Left ventricle myocardium inferior (tissue), 1 donor: ENCODE results near the gene ABCB6. TPM values are rescaled to one million over a fixed set of nuclear protein-coding genes. Genes with fewer than 3 reads are reported as not detected.

Experiments
- DNase-seq: peaks from one replicate; pipeline ENCODE4 v3.0.0-alpha.2; 2020
- H3K27ac ChIP-seq: fragments of 200-600 bp; replicated peaks from 2 replicates; pipeline ENCODE4 v1.8.0; 2021
- H3K27me3 ChIP-seq: fragments of 200-600 bp; 2 replicates; pipeline ENCODE4 v1.8.0; 2021; ENCODE audit warnings: low read depth
- H3K36me3 ChIP-seq: fragments of 200-600 bp; 2 replicates; pipeline ENCODE4 v1.8.0; 2021
- H3K4me1 ChIP-seq: fragments of 200-600 bp; 2 replicates; pipeline ENCODE4 v1.8.0; 2021
- H3K4me3 ChIP-seq: fragments of 200-600 bp; 2 replicates; pipeline ENCODE4 v1.8.0; 2021; ENCODE audit warnings: mild to moderate bottlenecking, moderate library complexity
- H3K9me3 ChIP-seq: fragments of 200-600 bp; replicated peaks from 2 replicates; pipeline ENCODE4 v1.8.0; 2021
- CTCF ChIP-seq: fragments of 200-600 bp; IDR thresholded peaks from 2 replicates; pipeline ENCODE4 v1.8.0; 2021; ENCODE audit warnings: antibody characterized with exemption, mild to moderate bottlenecking, borderline replicate concordance
- intact Hi-C: fragments of 100-400 bp; cut with micrococcal nuclease; formaldehyde crosslinking; loops from one replicate; pipeline ENCODE4 v1.11.0; 2022
- total RNA-seq: library from RNA; stranded (reverse); fragmentation: NEBNext Ultra II Directional; extraction: Animal tissue kit (Norgen Biotek cat#: 25700); gene quantifications from one replicate; pipeline ENCODE4 v1.2.1, GENCODE V29; 2021
- donor health status: DM: no; HTN: yes; CAD: no; lungs with severe emphysema.

ABCB6 gene
- total RNA-seq, 1 donor from 2014 or later = 21.5 TPM

GRCh38 chr2:219254590-219255201 lies 35.9 kb upstream of the ABCB6 start:
- H3K4me3 ChIP-seq = peak overlapping the region; percentile 85
- peaks cover 51% of the 10 kb centered on the region for H3K4me1 ChIP-seq
- peaks cover 19% of the 10 kb centered on the region for H3K36me3 ChIP-seq
- intact Hi-C loops = no loop called here
- no peak for TF ChIP-seq CTCF
- no peaks in the 10 kb centered on the region for H3K9me3 ChIP-seq
- DNase-seq = no peak
- peak overlapping the region; percentile 87 for H3K27ac ChIP-seq
- H3K27me3 ChIP-seq = peaks cover 35% of the 10 kb centered on the region

GRCh38 chr2:219253753-219254589 lies 35.2 kb upstream of the ABCB6 start, which contains the start of gene TUBA4A:
Gene TUBA4A (minus strand): TSS chr2:219253918. CDS start chr2:219253858, 60 bp downstream.
- Histone ChIP-seq H3K27ac (peak within 1 kb of the TSS; percentile 87), H3K27me3 (peaks cover 29% of the 10 kb centered on the region), H3K9me3 (no peaks in the 10 kb centered on the region), H3K4me3 (peak within 1 kb of the TSS; percentile 85), H3K4me1 (peaks cover 59% of the 10 kb centered on the region), H3K36me3 (peaks cover 19% of the 10 kb centered on the region)
- DNase-seq = peak; percentile 86
- intact Hi-C loops = no loop called here
- TF ChIP-seq CTCF = peak; percentile 42

GRCh38 chr2:219252900-219253752 lies 34.4 kb upstream of the ABCB6 start, which contains the start of gene TUBA4B:
Gene TUBA4B (plus strand): TSS chr2:219253243. CDS start chr2:219253408, 165 bp downstream.
- H3K4me3 ChIP-seq = peak within 1 kb of the TSS; percentile 85
- TF ChIP-seq CTCF = no peak
- DNase-seq = no peak
- intact Hi-C loops = no loop called here
- peaks cover 22% of the 10 kb centered on the region for H3K36me3 ChIP-seq
- H3K9me3 ChIP-seq = no peaks in the 10 kb centered on the region
- peaks cover 24% of the 10 kb centered on the region for H3K27me3 ChIP-seq
- H3K4me1 ChIP-seq = peaks cover 67% of the 10 kb centered on the region
- H3K27ac ChIP-seq = peak within 1 kb of the TSS; percentile 87

GRCh38 chr2:219252570-219252899 lies 33.8 kb upstream of the ABCB6 start:
- H3K4me1 ChIP-seq = peaks cover 70% of the 10 kb centered on the region
- intact Hi-C loops = no loop called here
- H3K27ac ChIP-seq = peak overlapping the region; percentile 87
- peaks cover 28% of the 10 kb centered on the region for H3K36me3 ChIP-seq
- peak overlapping the region; percentile 85 for H3K4me3 ChIP-seq
- H3K27me3 ChIP-seq = peaks cover 19% of the 10 kb centered on the region
- no peak for TF ChIP-seq CTCF
- no peak for DNase-seq
- no peaks in the 10 kb centered on the region for H3K9me3 ChIP-seq

GRCh38 chr2:219252084-219252483 lies 33.3 kb upstream of the ABCB6 start:
- H3K27me3 ChIP-seq = peaks cover 15% of the 10 kb centered on the region
- intact Hi-C loops = no loop called here
- peak overlapping the region; percentile 85 for H3K4me3 ChIP-seq
- no peak for TF ChIP-seq CTCF
- DNase-seq = no peak
- H3K27ac ChIP-seq = peak overlapping the region; percentile 87
- peaks cover 33% of the 10 kb centered on the region for H3K36me3 ChIP-seq
- peaks cover 75% of the 10 kb centered on the region for H3K4me1 ChIP-seq
- H3K9me3 ChIP-seq = no peaks in the 10 kb centered on the region
